Stimulated activated CD4-positive, alpha-beta T cell treated with anti-CD3 and anti-CD28 coated beads, Interleukin-1b, Interleukin-23, amount 100 ng/mL, for 24 hours (primary cell): Measurements from ENCODE around the gene TMEM212.
"Not testable (repeated sequence)": the region's sequence is repeated elsewhere in the genome, so short reads cannot be mapped to it uniquely, and the experiment has no call there.

ENCODE experiments used
- DNase-seq, 4 experiments: peaks; one replicate each; pipeline ENCODE4 v3.0.0-alpha.2; 2020; ENCODE audit warnings: low read depth in 4 of 4, low spot score in 1 of 4

The TMEM212 gene

DNA sequence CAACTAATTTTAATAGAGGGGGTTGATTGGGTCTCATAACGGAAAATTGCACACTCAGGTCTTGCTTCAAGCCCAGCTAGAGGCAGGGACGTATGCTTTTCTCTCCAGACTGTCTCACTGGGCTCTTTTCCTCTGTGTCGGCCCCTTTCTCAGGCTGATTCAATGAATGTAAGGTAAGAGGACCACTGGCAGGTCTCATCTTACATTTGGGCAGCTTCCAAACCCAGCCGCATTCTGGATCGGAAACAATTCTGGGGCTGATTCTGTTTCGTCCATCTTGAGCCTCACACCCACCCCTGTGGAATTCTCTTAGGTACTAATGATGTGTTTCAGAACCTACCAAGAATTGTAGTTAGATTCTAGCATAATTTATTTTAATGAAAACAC, 40.7 kb downstream of the TMEM212 start:
- DNase-seq, result no peak

DNA sequence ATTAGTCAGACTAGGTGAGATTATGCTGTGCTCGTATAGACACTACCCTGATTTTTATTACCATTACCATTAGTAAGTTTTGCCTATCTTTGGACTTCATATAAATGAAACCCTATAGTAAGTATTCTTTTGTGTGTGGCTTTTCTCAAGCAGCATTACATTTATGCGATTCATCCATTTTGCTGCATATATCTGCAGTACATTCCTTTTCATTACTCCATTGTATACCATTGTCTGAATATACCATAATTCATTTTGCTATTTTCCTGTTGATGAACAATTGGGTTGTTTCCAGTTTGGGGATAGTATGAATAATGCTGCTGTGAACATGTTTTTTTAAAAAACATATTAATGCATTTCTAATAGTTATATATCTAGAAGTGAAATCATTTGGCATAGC, 45.3 kb downstream of the TMEM212 start:
- no peak for DNase-seq

DNA sequence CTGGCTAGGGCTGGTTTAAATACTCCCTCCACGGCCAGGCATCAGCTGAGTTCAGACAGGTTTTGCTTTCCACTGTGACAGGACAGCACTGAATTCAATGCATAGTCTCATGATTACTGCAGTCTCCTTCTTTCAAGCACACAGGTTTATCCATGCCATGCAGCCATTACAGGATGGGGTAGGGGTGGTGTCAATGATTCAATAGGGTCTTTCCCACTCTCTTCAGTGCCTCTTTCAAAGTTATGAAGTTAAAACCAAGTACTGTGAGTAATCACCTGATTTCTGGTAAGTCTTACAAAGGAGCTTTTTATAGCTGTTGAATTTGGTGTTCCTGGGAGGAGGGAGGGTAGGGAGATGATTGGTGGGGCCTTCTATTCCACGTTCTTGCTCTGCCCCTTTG, 47.2 kb downstream of the TMEM212 start:
- DNase-seq, result no peak

DNA sequence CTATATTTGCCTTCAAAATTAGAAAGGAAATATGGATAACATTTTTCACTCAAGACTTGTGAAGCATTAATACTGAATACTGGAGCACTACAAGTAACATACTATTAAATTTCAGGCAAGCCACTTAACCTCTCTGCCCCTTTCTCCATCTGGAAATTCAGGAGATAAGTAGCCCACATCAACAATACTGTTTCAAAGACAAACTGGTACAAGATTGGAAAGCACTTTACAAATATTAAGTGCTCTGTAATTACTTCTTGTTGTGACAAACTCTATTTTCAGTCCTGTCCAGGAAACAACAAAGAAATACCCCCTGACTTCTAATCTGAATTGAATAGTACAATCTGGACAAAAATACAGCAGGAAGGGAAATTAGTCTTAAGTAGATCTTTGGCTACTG, 49.3 kb downstream of the TMEM212 start:
- no peak for DNase-seq

DNA sequence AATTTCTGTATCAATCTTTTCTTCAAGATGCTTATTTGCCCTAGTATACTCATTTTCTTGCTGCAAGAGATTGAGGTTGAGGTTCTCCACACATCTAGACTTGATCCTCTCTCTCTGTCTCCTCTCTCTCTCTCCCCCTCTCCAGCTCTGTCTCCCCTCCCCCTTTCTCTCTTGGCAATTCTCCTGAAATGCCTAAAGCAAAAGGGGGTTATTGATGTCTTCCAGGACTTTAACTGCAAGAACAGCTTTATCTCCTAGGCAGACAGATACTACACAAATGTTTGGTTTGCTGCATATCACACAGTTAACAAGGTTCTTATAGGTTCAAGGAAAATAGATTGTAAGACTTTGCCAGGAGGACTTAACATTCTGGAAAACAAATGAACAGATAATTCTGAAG, 52.1 kb downstream of the TMEM212 start:
- DNase-seq, result no peak

DNA sequence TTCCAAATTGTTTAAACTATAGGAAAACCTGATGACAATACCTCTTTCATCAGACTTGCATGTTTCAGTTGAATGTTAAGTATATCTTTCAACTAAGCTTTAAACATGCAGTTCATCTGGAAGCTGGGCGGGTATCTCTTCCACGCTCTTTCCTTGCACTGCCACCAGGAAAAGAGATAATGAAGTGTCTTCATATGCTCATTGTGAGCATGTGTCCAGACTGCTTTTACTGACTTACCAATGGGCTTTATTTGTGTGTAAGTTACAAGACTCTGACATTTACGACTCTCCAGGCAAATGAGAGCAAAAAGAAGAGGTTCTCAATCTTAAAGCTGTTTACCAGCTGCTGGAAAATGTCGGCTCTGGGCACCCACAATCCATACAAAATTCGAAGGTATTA, 52.8 kb downstream of the TMEM212 start:
- DNase-seq, result no peak

DNA sequence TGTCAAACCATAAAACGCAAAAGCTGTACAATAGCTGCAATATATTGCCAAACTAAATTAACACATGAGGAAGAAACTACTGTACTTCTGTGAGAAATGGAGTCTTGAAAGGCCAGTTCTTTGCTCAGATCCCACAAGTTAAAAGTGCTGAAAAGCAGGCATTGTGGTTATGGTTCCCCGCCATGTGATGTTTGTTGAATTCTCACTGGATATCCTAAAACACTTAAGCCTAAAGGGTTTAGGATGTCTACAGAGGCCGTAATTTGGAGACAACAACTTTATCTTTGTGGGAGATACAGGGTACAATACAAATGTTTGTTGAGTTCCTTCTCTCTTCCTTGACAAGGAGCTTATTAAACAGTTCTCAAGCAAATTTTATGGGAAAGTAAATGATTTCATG, 53.2 kb downstream of the TMEM212 start:
- no peak for DNase-seq

DNA sequence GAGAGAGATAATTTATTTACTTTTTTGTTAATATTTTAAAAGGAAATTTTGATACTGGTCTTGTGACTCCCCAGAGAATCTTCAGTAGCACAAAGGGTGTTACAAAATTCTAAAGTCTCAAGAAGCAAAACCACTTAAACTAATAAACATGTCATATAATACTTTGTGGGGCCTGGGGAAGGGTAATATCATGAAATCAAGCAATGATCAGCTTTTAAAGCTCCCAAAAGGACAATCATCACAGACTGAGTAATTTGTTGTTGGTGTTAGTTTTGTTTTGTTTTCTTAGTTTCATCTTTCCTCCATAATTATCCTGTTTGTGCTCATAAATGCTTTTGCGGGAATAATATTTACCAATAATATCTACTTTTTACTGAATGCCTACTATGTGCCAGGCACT, 55.0 kb downstream of the TMEM212 start:
- no peak for DNase-seq

DNA sequence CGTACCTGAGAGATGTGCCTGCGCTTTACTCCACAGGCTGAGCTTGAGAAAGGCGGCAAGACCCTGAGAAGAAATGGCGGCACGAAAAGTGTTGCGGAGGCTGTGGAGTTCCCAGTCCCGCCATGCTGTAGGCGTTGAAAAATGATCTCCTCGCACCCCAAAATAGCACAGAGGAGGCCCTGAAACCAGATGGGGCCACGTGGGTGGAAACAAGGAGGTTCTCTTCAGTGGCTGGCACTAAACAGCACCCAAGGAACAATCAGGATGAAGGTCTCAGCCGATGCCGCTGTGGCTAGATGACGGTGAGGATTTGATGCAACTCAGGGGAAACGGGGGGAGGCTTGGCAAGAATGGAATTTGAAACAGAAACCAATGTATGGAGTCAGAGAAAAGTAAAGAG, 57.3 kb downstream of the TMEM212 start:
- DNase-seq, result no peak

DNA sequence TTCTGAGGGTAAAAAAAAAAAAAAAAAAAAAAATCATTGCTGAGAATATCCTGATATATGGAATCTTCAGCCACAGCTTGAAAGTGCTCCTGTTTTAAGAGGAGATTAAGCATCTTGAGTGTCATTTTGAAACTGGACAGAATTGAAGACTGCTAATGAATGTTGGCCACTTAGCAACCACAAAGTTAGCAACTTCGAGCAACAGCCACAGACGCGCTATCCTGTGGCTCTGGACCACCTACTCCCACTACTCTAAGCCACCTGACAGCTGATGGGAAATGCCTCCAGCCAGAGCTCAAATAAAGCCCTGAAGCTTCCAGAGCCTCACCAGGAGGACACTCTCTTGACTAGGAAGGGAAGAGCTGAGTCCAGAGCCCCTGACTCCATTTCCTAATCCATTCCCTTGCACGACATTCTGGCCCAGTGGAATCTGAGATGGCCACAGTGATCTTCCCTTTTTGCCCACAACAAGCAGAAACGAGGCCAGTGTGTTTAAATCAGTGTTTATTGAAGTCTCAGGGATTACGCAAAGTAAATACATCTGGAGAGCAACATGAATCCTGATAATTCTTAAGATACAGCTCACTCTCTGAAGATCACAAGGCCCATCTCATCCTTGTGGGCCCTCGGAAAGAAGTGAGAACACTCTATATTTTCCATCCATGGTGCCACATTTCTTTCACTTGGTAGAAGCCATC, 58.6 kb downstream of the TMEM212 start:
- DNase-seq, result no peak

DNA sequence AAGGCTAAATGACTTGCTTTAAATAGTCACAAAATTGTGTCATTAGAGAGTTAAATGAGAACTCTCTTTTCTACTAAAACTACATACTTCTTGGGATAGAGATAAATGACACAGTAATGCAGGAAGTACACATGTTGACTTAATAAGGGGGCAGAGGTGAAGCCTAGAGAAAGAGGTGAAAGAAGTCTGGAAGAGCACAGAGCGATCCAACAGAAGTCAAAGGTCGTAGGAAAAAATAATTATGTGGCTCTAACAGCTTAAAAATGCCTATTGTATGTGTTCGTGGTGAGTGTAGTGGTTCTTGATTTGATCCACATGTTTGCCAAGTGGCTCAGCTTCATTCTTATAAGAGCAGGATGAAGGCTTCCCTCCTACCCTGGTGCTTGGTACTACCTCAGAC, 61.7 kb downstream of the TMEM212 start:
- no peak for DNase-seq

DNA sequence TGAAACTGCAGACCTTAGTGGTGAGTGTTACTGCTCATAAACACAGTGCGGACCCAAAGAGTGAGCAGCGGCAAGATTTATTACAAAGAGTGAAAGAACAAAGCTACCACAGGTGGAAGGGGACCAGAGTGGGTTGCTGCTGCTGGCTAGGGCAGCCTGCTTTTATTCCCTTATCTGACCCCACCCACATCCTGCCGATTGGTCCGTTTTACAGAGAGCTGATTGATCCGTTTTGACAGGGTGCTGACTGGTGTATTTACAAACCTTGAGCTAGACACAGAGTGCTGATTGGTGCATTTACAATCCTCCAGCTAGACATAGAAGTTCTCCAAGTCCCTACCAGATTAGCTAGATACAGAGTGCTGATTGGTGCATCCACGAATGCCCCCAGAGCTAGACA, 63.4 kb downstream of the TMEM212 start:
- DNase-seq, result not testable (repeated sequence)

DNA sequence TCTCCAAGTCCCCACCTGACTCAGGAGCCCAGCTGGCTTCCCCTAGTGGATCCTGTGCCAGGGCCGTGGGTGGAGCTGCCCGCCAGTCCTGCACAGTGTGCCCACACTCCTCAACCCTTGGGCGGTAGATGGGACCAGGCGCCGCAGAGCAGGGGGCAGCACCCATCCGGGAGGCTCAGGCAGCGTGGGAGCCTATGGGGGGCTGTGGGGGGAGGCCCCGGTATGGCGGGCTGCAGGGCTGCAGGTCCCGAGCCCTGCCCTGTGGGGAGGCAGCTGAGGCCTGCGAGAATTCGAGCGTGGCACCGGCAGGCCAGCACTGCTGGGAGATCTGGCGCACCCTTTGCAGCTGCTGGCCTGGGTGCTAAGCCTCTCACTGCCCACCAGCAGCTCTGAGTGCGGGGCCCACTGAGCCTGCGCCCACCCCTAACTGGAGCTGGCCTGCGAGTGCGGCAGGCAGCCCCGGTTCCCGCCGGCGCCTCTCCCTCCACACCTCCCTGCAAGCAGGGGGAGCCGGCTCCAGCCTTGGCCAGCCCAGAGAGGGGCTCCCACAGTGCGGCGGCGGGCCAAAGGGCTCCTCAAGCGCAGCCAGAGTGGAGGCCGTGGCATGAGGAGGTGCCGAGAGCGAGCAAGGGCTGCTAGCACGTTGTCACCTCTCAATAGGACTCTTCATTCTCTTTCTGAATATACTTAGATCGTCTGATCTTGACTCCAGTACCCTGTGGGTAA, 64.0 kb downstream of the TMEM212 start:
- DNase-seq, result no peak

DNA sequence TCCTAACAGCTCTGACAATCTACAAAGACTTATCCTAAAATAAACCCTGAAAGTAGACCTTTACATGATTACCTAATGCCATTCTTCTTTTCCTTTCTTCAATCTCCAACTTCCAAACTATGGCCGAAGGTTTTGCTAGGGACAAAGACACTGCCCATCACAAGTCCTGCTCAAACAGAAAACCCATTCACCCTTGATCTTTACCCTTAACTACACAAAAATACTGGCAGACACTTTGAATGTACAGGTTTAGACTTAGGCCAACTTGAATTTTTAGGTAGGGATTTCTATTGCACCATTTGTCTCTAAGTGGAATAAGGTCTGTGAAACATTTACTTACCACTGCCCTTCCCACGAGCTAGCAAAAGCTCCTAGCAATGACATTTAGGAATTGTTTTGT, 64.6 kb downstream of the TMEM212 start:
- DNase-seq, result no peak

DNA sequence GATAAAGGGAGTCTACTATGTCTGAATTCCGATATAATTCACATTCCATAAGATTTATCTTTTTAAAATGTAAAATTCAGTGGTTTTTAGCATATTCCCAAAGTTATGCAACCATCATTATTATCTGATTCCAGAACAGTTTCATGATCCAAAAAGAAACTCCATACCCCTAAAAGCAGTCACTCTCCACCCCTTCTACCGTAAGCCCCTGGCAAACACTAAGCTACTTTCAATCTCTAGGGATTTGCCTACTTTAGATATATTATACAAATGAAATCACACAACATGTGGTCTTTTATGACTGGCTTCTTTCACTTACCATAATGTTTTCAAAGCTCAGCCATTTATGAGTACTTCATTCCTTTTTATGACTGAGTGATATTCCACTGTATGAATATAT, 65.6 kb downstream of the TMEM212 start:
- no peak for DNase-seq
